Keratinocyte (primary cell): ENCODE data around the gene MPI. TPM values are rescaled to one million over a fixed set of nuclear protein-coding genes. Genes with fewer than 3 reads are reported as not detected.
A peak's percentile ranks its signal among the peaks of the same experiment; 100 is the strongest.

Experiments used
- DNase-seq: peaks from one replicate; pipeline ENCODE4 v3.0.0-alpha.2; 2011; ENCODE audit warnings: low read depth, missing footprints, low spot score
- FAIRE-seq: peaks from 2 replicates; lab custom pipeline; 2011; peaks lifted over from hg19 to GRCh38; lab: Jason Lieb, UNC
- H2AFZ ChIP-seq: 2 replicates; pipeline ENCODE4 v1.6.0; 2012; ENCODE audit warnings: low read length, control low read depth, inconsistent platforms; ENCODE audit not compliant: control insufficient read depth
- H3K27ac ChIP-seq: 2 replicates; pipeline ENCODE4 v1.5.1; 2011; ENCODE audit warnings: low read length; ENCODE audit not compliant: control insufficient read depth, insufficient read depth
- H3K27me3 ChIP-seq: 3 replicates; pipeline ENCODE4 v1.6.0; 2011; ENCODE audit warnings: low read length; ENCODE audit not compliant: control insufficient read depth, insufficient read depth; ENCODE audit errors: extremely low read depth
- H3K36me3 ChIP-seq, 2 experiments: 2 replicates in 1 of 2; 3 replicates in 1 of 2; pipeline ENCODE4 v1.5.1; 2011; ENCODE audit warnings: low read length in 2 of 2, mild to moderate bottlenecking in 1 of 2; ENCODE audit not compliant: control insufficient read depth in 2 of 2, insufficient read depth in 2 of 2; ENCODE audit errors: extremely low read depth in 1 of 2
- H3K4me1 ChIP-seq: 3 replicates; pipeline ENCODE4 v1.5.1; 2011; ENCODE audit warnings: low read length; ENCODE audit not compliant: control insufficient read depth, insufficient read depth; ENCODE audit errors: extremely low read depth
- H3K4me2 ChIP-seq: 3 replicates; pipeline ENCODE4 v1.6.0; 2011; ENCODE audit warnings: low read depth, low read length; ENCODE audit not compliant: control insufficient read depth, insufficient read depth; ENCODE audit errors: extremely low read depth
- H3K4me3 ChIP-seq, 3 experiments: fragments of 200-600 bp in 1 of 3; sonication (generic) in 1 of 3; 2 replicates in 2 of 3; 3 replicates in 1 of 3; pipeline ENCODE4 v1.5.1; 2011 to 2016; ENCODE audit warnings: low read length in 3 of 3, mild to moderate bottlenecking in 3 of 3, control low read depth in 2 of 3, inconsistent platforms in 1 of 3, low read depth in 1 of 3, mixed read lengths in 1 of 3, mixed run types in 1 of 3, moderate library complexity in 1 of 3; ENCODE audit not compliant: control insufficient read depth in 2 of 3, insufficient read depth in 2 of 3; ENCODE audit errors: extremely low read depth in 1 of 3
- H3K79me2 ChIP-seq: 2 replicates; pipeline ENCODE4 v1.6.0; 2012; ENCODE audit warnings: low read length; ENCODE audit not compliant: control insufficient read depth, insufficient read depth
- H3K9ac ChIP-seq: 3 replicates; pipeline ENCODE4 v1.6.0; 2011; ENCODE audit warnings: low read length; ENCODE audit not compliant: control insufficient read depth, insufficient read depth; ENCODE audit errors: extremely low read depth
- H3K9me1 ChIP-seq: 3 replicates; pipeline ENCODE4 v1.6.0; 2011; ENCODE audit warnings: low read length; ENCODE audit not compliant: control insufficient read depth, insufficient read depth; ENCODE audit errors: extremely low read depth
- H3K9me3 ChIP-seq: 2 replicates; pipeline ENCODE4 v1.5.1; 2012; ENCODE audit warnings: low read depth, low read length; ENCODE audit not compliant: control insufficient read depth
- H4K20me1 ChIP-seq: 3 replicates; pipeline ENCODE4 v1.6.0; 2011; ENCODE audit warnings: low read length; ENCODE audit not compliant: control insufficient read depth, insufficient read depth; ENCODE audit errors: extremely low read depth
- CTCF ChIP-seq, 3 experiments: IDR thresholded peaks in 1 of 3; conservative IDR thresholded peaks in 1 of 3; optimal IDR thresholded peaks in 1 of 3; 2 replicates in 2 of 3; 3 replicates in 1 of 3; pipeline versions ENCODE3 to v1.5.1; 2011; ENCODE audit warnings: low read length in 3 of 3, mild to moderate bottlenecking in 3 of 3, moderate library complexity in 2 of 3, control low read depth in 1 of 3, inconsistent platforms in 1 of 3; ENCODE audit not compliant: insufficient read depth in 2 of 3; ENCODE audit errors: extremely low read depth in 1 of 3
- EZH2 ChIP-seq: IDR thresholded peaks from one replicate; pipeline ENCODE4 v1.6.1; 2012; ENCODE audit warnings: inconsistent platforms, mild to moderate bottlenecking, low read length, moderate library complexity
- dilution Hi-C: fragments of 300-500 bp; cut with MboI; formaldehyde crosslinking; loops from one replicate; pipeline ENCODE4 v1.7.0; 2020; ENCODE audit warnings: low sequenced_read_pairs; ENCODE audit not compliant: extremely low pct_ligation_motif_present
- polyA plus RNA-seq, 5 experiments: library from polyadenylated mRNA; depleted of rRNA in 3 of 5; stranded (reverse) in 3 of 5; stranded (forward) in 1 of 5; unstranded in 1 of 5; fragments of >200 nt; gene quantifications; 1 replicate in 1 of 5; 2 replicates in 3 of 5; 3 replicates in 1 of 5; pipeline versions ENCODE4 v1.2.1 to v1.2.3, GENCODE V29; 2011 to 2012; ENCODE audit warnings: missing spikeins in 2 of 5, low read depth in 1 of 5, low replicate concordance in 1 of 5

Gene MPI
- polyA plus RNA-seq, 1 donor (not counting 4 experiments of a cell fraction or from before 2014, with no cell fraction given) = 39.2 TPM

- FAIRE-seq (no peak), DNase-seq (peak; percentile 81)
- no peaks in the 10 kb centered on the region for H3K4me1 ChIP-seq
- H3K27me3 ChIP-seq = no peaks in the 10 kb centered on the region
- no peaks in the 10 kb centered on the region for H3K9me1 ChIP-seq
- peak within 1 kb of the TSS; percentile 87 for H2AFZ ChIP-seq
- H3K36me3 ChIP-seq = peaks cover 0 to 3% of the 10 kb centered on the region in 2 experiments
- H3K9me3 ChIP-seq = no peaks in the 10 kb centered on the region
- TF ChIP-seq EZH2 (no peak), CTCF (optimal IDR thresholded peaks at IDR 0.05 in 1 of 3, IDR thresholded peaks at IDR 0.05 in 1 of 3, conservative IDR thresholded peaks at IDR 0.05 in 1 of 3; ENCODE audit: extremely low read depth in 1 of 3, insufficient read depth in 2 of 3, low read length in 3 of 3) (no peak)
- H3K4me2 ChIP-seq = peak within 1 kb of the TSS; percentile 82
- H3K27ac ChIP-seq = peak within 1 kb of the TSS; percentile 87
- H3K4me3 ChIP-seq = peak within 1 kb of the TSS; percentile 98
- dilution Hi-C loops = no loop called here
- peak within 1 kb of the TSS; percentile 93 for H3K9ac ChIP-seq
- no peaks in the 10 kb centered on the region for H4K20me1 ChIP-seq
- peaks cover 50% of the 10 kb centered on the region for H3K79me2 ChIP-seq
Observed at GRCh38 chr15:74937590-74938371, 47.9 kb downstream of the MPI start, which contains the start of gene COX5A. Gene COX5A (minus strand): TSS chr15:74938073. CDS start chr15:74938014, 59 bp downstream.

GRCh38 chr15:74950078-74950908, 60.5 kb downstream of the MPI start:
- no peaks in the 10 kb centered on the region for H4K20me1 ChIP-seq
- H3K27ac ChIP-seq = no peak overlapping the region
- H3K4me3 ChIP-seq = no peak overlapping the region
- peaks cover under 1% of the 10 kb centered on the region for H3K27me3 ChIP-seq
- FAIRE-seq (peak; percentile 78), DNase-seq (no peak)
- dilution Hi-C loops = no loop called here
- no peaks in the 10 kb centered on the region for H3K4me1 ChIP-seq
- no peaks in the 10 kb centered on the region for H3K36me3 ChIP-seq
- H3K9me1 ChIP-seq = no peaks in the 10 kb centered on the region
- no peak overlapping the region for H3K9ac ChIP-seq
- no peak overlapping the region for H3K4me2 ChIP-seq
- no peaks in the 10 kb centered on the region for H3K9me3 ChIP-seq
- H2AFZ ChIP-seq = no peak overlapping the region
- H3K79me2 ChIP-seq = no peaks in the 10 kb centered on the region
- peak; percentile 94 to 100 (median 98) for TF ChIP-seq CTCF (optimal IDR thresholded peaks at IDR 0.05 in 1 of 3, IDR thresholded peaks at IDR 0.05 in 1 of 3, conservative IDR thresholded peaks at IDR 0.05 in 1 of 3; ENCODE audit: extremely low read depth in 1 of 3, insufficient read depth in 2 of 3, low read length in 3 of 3)
- no peak for TF ChIP-seq EZH2
